K562 (cell line): ENCODE data around the gene GSK3B. TPM values are rescaled to one million over a fixed set of nuclear protein-coding genes. Genes with fewer than 3 reads are reported as not detected.

Experiments
- ARID2 ChIP-seq: fragments of 450-650 bp; IDR thresholded peaks from 2 replicates; pipeline ENCODE4 v1.6.1; 2017; ENCODE audit warnings: antibody characterized with exemption, mild to moderate bottlenecking
- HOXB6 ChIP-seq: fragments of 250-450 bp; sonication (Bioruptor Pico); IDR thresholded peaks from 2 replicates; pipeline ENCODE4 v1.5.1; 2022; ENCODE audit warnings: mild to moderate bottlenecking, borderline replicate concordance
- TGIF2 ChIP-seq: sonication (generic); formaldehyde crosslinking; IDR thresholded peaks from 2 replicates; pipeline ENCODE4 v1.8.1; 2022; ENCODE audit warnings: mild to moderate bottlenecking, missing genetic modification reagents, moderate library complexity
- U2AF1 ChIP-seq: fragments of 200-400 bp; formaldehyde crosslinking; optimal IDR thresholded peaks from 2 replicates; pipeline ENCODE3; 2017; ENCODE audit warnings: mild to moderate bottlenecking, low read depth, low read length, moderate library complexity
- ZFX ChIP-seq: sonication (generic); formaldehyde crosslinking; IDR thresholded peaks from 2 replicates; pipeline ENCODE4 v1.8.0; 2022; ENCODE audit warnings: mild to moderate bottlenecking, missing genetic modification reagents, moderate library complexity
- polyA plus RNA-seq, 8 experiments: library from polyadenylated mRNA; depleted of rRNA in 4 of 8; stranded (reverse) in 5 of 8; unstranded in 3 of 8; fragments of >200 nt; fragmentation: Nextera tagmentation in 2 of 8; fragmentation: Illumina TruSeq in 1 of 8; extraction: Ambion mirVana in 2 of 8; extraction: Trizol in 1 of 8; gene quantifications; 2 replicates each; pipeline versions ENCODE4 v1.2.1 to v1.2.3, GENCODE V29; 2011 to 2014; ENCODE audit warnings: inconsistent platforms in 1 of 8, missing spikeins in 1 of 8
- total RNA-seq, 7 experiments: library from RNA; depleted of rRNA in 6 of 7; stranded (reverse); fragments of >200 nt in 6 of 7; fragmentation: Illumina TruSeq in 2 of 7; extraction: Trizol in 2 of 7; gene quantifications; 2 replicates each; pipeline versions ENCODE4 v1.2.1 to v1.2.3, GENCODE V29; 2011 to 2021; ENCODE audit warnings: low replicate concordance in 1 of 7
- TF ChIP-seq, protein P1 (sequence below), 2 experiments: fragments of 450-650 bp; IDR thresholded peaks; 2 replicates each; pipeline ENCODE4 v1.6.1; 2016; ENCODE audit warnings: mild to moderate bottlenecking in 2 of 2, borderline replicate concordance in 1 of 2, low read depth in 1 of 2, moderate library complexity in 1 of 2

GSK3B gene
- total and polyA plus RNA-seq, 9 of the 15 experiments (the other 6 are each of a cell fraction or from before 2014, with no cell fraction given) = 4.7 to 25.0 (median 18.7) TPM

DNA sequence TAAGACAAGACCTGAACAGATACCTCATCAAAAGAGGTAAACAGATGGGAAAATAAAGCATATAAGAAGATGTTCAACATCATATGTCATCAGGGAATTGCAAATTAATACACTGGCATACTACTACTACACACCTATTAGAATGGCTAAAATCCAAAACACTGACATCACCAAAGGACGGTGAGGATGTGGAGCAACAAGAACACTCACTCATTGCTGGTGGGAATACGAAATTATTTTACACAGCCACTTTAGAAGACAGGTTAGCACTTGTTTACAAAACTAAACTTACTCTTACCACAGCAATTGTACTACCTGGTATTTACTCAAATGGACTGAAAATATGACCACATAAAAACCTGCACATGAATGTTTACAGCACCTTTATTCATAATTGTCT lies 119.6 kb downstream of the GSK3B start (continued):
- TF ChIP-seq, protein P1, sequence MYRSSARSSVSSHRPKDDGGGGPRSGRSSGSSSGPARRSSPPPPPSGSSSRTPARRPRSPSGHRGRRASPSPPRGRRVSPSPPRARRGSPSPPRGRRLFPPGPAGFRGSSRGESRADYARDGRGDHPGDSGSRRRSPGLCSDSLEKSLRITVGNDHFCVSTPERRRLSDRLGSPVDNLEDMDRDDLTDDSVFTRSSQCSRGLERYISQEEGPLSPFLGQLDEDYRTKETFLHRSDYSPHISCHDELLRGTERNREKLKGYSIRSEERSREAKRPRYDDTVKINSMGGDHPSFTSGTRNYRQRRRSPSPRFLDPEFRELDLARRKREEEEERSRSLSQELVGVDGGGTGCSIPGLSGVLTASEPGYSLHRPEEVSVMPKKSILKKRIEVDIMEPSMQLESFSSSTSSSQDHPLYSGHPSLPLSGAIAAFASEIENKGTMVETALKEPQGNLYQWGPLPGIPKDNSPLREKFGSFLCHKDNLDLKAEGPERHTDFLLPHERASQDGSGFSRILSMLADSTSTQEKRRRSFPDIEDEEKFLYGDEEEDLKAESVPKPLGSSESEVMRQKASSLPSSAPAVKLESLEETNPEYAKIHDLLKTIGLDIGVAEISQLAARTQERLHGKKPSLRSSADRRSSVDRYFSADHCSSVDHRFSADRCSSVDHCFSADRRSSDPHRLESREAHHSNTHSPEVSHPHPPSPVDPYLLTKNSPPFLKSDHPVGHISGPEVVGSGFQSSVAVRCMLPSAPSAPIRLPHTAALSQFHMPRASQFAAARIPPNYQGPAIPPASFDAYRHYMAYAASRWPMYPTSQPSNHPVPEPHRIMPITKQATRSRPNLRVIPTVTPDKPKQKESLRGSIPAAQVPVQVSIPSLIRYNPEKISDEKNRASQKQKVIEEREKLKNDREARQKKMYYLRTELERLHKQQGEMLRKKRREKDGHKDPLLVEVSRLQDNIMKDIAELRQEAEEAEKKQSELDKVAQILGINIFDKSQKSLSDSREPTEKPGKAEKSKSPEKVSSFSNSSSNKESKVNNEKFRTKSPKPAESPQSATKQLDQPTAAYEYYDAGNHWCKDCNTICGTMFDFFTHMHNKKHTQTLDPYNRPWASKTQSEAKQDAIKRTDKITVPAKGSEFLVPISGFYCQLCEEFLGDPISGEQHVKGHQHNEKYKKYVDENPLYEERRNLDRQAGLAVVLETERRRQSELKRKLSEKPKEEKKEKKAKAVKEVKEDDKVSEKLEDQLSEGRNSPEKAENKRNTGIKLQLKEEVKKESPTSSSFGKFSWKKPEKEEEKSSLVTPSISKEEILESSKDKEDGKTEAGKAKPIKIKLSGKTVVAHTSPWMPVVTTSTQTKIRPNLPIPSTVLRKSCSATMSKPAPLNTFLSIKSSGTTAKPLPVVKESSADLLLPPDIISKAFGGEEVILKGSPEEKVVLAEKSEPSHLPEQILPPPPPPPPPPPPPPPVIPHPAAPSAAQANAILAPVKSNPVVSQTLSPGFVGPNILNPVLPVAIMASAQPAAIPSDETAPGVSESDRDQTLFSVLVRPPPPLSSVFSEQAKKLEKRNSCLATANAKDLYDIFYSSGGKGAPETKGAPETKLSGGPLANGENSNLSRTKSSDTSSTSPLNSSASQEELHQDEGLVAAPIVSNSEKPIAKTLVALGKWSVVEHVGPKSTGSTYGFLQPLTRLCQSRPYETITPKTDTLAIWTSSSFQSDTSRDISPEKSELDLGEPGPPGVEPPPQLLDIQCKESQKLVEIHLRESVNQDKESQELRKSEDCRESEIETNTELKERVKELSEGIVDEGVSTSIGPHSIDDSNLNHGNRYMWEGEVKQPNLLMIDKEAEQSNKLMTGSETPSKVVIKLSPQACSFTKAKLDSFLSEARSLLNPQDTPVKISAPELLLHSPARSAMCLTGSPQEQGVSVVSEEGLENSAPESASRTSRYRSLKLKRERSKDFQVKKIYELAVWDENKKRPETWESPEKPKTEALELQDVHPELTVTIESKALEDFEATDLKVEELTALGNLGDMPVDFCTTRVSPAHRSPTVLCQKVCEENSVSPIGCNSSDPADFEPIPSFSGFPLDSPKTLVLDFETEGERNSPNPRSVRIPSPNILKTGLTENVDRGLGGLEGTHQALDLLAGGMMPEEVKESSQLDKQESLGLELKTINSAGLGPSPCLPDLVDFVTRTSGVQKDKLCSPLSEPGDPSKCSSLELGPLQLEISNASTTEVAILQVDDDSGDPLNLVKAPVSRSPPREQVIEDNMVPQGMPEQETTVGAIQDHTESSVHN (IDR thresholded peaks at IDR 0.05; ENCODE audit: borderline replicate concordance in 1 of 2, low read depth in 1 of 2) = no peak
- TF ChIP-seq TGIF2 (CRISPR knock-in tag) (no peak), ARID2 (no peak), HOXB6 (CRISPR knock-in tag) (no peak), ZFX (CRISPR knock-in tag) (no peak), U2AF1 (no peak)
- TF ChIP-seq, all 486 proteins: peak for 0
